ENCODE data around the gene FOXM1.

DNA sequence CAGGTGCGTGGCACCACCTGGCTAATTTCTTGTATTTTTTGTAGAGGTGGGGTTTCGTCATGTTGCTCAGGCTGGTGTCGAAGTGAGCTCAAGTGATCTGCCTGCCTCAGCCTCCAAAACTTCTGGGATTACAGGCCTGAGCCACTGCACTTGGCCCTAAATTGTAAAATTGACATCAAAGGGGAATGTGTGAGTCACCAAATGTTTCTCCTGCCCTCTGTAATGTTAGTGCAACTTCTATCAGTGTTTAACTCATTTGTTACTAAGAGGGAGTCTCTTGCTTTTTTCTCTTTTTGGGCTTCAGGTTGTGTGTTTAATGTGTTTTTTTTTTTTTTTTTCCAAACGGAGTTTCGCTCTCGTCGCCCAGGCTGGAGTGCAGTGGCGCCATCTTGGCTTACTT is 16.0 kb upstream of the FOXM1 start:
- TF ChIP-seq, protein P1, sequence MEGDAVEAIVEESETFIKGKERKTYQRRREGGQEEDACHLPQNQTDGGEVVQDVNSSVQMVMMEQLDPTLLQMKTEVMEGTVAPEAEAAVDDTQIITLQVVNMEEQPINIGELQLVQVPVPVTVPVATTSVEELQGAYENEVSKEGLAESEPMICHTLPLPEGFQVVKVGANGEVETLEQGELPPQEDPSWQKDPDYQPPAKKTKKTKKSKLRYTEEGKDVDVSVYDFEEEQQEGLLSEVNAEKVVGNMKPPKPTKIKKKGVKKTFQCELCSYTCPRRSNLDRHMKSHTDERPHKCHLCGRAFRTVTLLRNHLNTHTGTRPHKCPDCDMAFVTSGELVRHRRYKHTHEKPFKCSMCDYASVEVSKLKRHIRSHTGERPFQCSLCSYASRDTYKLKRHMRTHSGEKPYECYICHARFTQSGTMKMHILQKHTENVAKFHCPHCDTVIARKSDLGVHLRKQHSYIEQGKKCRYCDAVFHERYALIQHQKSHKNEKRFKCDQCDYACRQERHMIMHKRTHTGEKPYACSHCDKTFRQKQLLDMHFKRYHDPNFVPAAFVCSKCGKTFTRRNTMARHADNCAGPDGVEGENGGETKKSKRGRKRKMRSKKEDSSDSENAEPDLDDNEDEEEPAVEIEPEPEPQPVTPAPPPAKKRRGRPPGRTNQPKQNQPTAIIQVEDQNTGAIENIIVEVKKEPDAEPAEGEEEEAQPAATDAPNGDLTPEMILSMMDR (conservative IDR thresholded peaks at IDR 0.05; ENCODE audit: low read depth, low read length) = no peak
- no peak for TF ChIP-seq EZH2 (IDR thresholded peaks at IDR 0.05; ENCODE audit: borderline replicate concordance, low read depth, low read length, poor library complexity, severe bottlenecking)

All from A673 (cell line).